ENCODE results near the gene TYW1B.
"Not testable (repeated sequence)": the region's sequence is repeated elsewhere in the genome, so short reads cannot be mapped to it uniquely, and the experiment has no call there.

- TF ChIP-seq, protein P1, sequence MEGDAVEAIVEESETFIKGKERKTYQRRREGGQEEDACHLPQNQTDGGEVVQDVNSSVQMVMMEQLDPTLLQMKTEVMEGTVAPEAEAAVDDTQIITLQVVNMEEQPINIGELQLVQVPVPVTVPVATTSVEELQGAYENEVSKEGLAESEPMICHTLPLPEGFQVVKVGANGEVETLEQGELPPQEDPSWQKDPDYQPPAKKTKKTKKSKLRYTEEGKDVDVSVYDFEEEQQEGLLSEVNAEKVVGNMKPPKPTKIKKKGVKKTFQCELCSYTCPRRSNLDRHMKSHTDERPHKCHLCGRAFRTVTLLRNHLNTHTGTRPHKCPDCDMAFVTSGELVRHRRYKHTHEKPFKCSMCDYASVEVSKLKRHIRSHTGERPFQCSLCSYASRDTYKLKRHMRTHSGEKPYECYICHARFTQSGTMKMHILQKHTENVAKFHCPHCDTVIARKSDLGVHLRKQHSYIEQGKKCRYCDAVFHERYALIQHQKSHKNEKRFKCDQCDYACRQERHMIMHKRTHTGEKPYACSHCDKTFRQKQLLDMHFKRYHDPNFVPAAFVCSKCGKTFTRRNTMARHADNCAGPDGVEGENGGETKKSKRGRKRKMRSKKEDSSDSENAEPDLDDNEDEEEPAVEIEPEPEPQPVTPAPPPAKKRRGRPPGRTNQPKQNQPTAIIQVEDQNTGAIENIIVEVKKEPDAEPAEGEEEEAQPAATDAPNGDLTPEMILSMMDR (conservative IDR thresholded peaks at IDR 0.05 in 1 of 2, IDR thresholded peaks at IDR 0.05 in 1 of 2; ENCODE audit: low read depth in 1 of 2, low read length in 2 of 2): not testable (repeated sequence)
- TF ChIP-seq EZH2 (IDR thresholded peaks at IDR 0.05; ENCODE audit: low read length, missing control alignments): not testable (repeated sequence)
Measured at GRCh38 chr7:72648574-72648973, 179.4 kb downstream of the TYW1B start.

Data from fibroblast of lung (primary cell).